Measurements from ENCODE around the gene CNIH3.

GRCh38 chr1:224691148-224691925 is 75.2 kb downstream of the CNIH3 start:
- TF ChIP-seq, protein P1, sequence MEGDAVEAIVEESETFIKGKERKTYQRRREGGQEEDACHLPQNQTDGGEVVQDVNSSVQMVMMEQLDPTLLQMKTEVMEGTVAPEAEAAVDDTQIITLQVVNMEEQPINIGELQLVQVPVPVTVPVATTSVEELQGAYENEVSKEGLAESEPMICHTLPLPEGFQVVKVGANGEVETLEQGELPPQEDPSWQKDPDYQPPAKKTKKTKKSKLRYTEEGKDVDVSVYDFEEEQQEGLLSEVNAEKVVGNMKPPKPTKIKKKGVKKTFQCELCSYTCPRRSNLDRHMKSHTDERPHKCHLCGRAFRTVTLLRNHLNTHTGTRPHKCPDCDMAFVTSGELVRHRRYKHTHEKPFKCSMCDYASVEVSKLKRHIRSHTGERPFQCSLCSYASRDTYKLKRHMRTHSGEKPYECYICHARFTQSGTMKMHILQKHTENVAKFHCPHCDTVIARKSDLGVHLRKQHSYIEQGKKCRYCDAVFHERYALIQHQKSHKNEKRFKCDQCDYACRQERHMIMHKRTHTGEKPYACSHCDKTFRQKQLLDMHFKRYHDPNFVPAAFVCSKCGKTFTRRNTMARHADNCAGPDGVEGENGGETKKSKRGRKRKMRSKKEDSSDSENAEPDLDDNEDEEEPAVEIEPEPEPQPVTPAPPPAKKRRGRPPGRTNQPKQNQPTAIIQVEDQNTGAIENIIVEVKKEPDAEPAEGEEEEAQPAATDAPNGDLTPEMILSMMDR (IDR thresholded peaks at IDR 0.05) = no peak
- no peak for TF ChIP-seq POLR2A (IDR thresholded peaks at IDR 0.05)
